ENCODE measurements around the gene SNAI3. TPM values are rescaled to one million over a fixed set of nuclear protein-coding genes. Genes with fewer than 3 reads are reported as not detected.

The SNAI3 gene
- total RNA-seq, 1 donor from 2014 or later: 6.1 TPM

GRCh38 chr16:88691924-88692560 lies 5.7 kb upstream of the SNAI3 start:
- TF ChIP-seq CTCF (IDR thresholded peaks at IDR 0.05): no peak
- Histone ChIP-seq H3K27ac (peak overlapping the region; percentile 31), H3K4me3 (no peak overlapping the region), H3K27me3 (ENCODE audit: low read depth) (peaks cover 34% of the 10 kb centered on the region), H3K9me3 (no peaks in the 10 kb centered on the region), H3K36me3 (peaks cover 17% of the 10 kb centered on the region), H3K4me1 (peaks cover 32% of the 10 kb centered on the region)
- ATAC-seq (peak; percentile 40 to 47), DNase-seq (peak; percentile 87)
- intact Hi-C loops (cut with DNase I): no loop called here

DNA sequence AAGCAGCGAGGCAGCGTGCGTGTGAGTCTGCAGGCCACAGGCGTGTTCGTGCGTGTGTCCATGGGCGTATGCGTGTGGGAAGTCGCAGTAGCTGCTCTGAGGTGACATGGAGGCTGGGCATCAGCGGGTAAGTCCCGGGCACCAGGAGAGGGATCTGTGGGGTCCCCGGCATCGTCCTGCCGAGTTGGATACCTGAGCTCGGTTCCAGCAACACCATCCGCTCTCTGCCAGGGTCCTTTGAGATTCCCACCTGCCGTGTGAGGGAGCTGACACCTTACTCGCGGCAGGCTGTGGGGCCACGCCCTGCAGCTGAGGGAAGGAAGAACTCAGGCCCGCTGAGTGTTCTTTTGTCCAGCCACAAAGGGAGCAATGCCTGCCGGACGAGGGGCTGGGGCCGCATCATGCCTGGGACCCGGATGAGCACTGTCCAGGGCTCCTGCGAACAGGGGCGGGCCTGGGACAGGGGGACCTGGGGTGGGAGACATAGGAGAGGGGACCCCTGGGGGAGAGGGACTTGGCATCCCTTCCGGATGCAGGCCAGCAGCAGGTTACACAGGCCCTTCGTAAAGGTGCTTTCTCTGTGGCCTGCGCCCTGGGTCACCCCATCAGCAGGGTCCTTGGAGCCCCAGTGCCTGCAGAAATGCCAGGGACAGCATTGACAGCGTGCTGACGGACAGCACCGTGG lies 5.0 kb upstream of the SNAI3 start:
- Histone ChIP-seq H3K27me3 (ENCODE audit: low read depth) (peaks cover 36% of the 10 kb centered on the region), H3K4me1 (peaks cover 40% of the 10 kb centered on the region), H3K27ac (peak overlapping the region; percentile 31), H3K4me3 (no peak overlapping the region), H3K9me3 (no peaks in the 10 kb centered on the region), H3K36me3 (peaks cover 9% of the 10 kb centered on the region)
- ATAC-seq: no peak
- peak; percentile 49 for DNase-seq
- no peak for TF ChIP-seq CTCF (IDR thresholded peaks at IDR 0.05)
- intact Hi-C loops (cut with DNase I): no loop called here

DNA sequence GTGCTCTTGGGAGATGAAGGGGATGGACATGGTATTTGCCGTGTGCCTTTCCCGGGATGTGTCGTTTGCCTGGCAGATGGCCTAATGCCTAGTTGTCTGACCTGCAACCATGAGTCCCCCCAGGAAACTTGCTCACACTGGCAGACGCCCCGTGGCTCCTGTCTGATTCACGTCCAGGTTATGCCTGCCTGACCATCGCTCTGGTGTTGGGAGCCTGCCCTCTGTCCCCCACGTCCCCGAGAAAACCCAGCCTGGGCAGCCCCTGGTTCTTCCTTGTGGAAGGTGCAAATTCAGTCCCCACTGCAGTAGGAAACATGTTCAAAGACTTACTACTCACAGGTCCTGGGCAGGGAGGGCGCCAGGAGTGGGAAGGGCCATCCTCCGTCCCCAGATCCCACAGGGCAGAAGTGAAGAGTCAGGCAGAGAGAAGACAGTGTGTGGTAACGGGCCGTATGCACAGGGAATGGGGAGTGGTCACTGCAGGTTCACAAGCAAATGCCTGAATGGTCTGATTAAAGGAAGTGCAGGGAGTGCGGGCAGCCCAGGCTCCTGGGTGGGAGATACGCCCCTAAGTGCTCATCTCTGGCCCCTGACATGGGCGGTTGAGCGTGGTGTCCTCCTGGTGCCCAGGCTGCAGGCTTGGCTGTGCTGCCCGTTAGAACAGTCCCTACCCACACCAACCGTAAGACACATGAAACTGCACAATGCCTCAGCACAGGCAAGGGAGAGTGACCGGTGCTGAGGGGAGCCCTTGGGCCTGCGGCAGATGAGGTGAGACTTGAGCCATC lies 4.2 kb upstream of the SNAI3 start:
- Histone ChIP-seq H3K9me3 (no peaks in the 10 kb centered on the region), H3K4me3 (no peak overlapping the region), H3K4me1 (peaks cover 47% of the 10 kb centered on the region), H3K36me3 (peaks cover 2% of the 10 kb centered on the region), H3K27ac (no peak overlapping the region), H3K27me3 (ENCODE audit: low read depth) (peaks cover 43% of the 10 kb centered on the region)
- DNase-seq (peak; percentile 36), ATAC-seq (no peak)
- no peak for TF ChIP-seq CTCF (IDR thresholded peaks at IDR 0.05)
- intact Hi-C loops (cut with DNase I): no loop called here

DNA sequence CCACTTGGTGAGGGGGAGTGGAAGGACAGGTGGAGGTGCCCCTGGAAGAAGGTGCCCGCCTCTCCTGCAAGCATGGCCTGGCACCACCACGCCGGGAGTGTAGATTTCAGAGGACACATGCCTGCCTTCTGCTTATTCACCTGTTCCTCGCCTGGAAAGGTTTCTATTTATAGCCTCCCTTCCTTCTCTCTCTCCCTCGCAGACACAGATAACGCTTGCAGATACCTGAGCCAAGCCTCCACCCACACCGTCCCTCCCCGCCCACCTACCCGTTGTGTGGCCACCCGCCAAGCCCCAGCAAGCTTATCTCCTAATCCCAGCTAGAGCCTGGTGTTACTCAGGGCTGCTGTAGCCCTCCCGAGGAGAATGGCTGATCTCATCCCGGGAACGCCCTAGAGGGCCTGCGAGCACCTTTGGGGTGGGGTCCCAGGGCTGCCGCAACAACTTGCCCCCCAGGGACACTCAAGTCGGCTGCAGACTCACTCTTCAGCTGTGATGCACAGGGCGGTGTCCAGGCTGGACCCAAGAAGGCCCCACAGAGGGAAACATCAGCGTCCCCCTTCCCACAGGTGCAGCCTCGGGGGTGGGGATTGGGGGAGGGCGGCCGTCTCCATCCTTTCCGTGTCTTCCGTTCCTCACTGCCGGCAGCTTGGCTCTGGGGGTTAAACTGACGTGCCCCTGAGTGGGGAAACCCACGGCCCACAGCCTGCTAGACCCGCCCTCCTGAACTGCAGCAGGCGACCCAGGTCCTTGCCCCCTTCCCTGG lies 1.9 kb upstream of the SNAI3 start:
- intact Hi-C loops (cut with DNase I): no loop called here
- Histone ChIP-seq H3K4me1 (peaks cover 60% of the 10 kb centered on the region), H3K4me3 (no peak overlapping the region), H3K27me3 (ENCODE audit: low read depth) (peaks cover 58% of the 10 kb centered on the region), H3K9me3 (no peaks in the 10 kb centered on the region), H3K27ac (no peak overlapping the region), H3K36me3 (no peaks in the 10 kb centered on the region)
- TF ChIP-seq CTCF (IDR thresholded peaks at IDR 0.05): no peak
- ATAC-seq: peak in 1 of 2 donors; percentile 14
- DNase-seq: peak; percentile 44

- H3K27ac ChIP-seq: no peak overlapping the region
- TF ChIP-seq CTCF (IDR thresholded peaks at IDR 0.05): no peak
- no peaks in the 10 kb centered on the region for H3K9me3 ChIP-seq
- intact Hi-C loops (cut with DNase I): no loop called here
- no peak overlapping the region for H3K4me3 ChIP-seq
- H3K4me1 ChIP-seq: peaks cover 56% of the 10 kb centered on the region
- DNase-seq: no peak
- H3K27me3 ChIP-seq (ENCODE audit: low read depth): peaks cover 58% of the 10 kb centered on the region
- H3K36me3 ChIP-seq: no peaks in the 10 kb centered on the region
- no peak for ATAC-seq
These were observed 1.3 kb upstream of the SNAI3 start for GRCh38 chr16:88687676-88688012.
